Osteocyte (in vitro differentiated cells): ENCODE measurements around the gene MAOB. TPM values are rescaled to one million over a fixed set of nuclear protein-coding genes. Genes with fewer than 3 reads are reported as not detected.

Source experiments
- DNase-seq: peaks from one replicate; pipeline ENCODE4 v3.0.0; 2021; ENCODE audit warnings: mixed read lengths; ENCODE audit not compliant: unreplicated experiment; ENCODE audit errors: extremely low spot score
- H3K27ac Mint-ChIP-seq: one replicate; pipeline ENCODE4 v1.8.0; 2021; ENCODE audit warnings: mild to moderate bottlenecking, mixed read lengths; ENCODE audit not compliant: unreplicated experiment
- H3K27me3 Mint-ChIP-seq: one replicate; pipeline ENCODE4 v1.8.0; 2021; ENCODE audit warnings: mixed read lengths; ENCODE audit not compliant: unreplicated experiment
- H3K36me3 Mint-ChIP-seq: one replicate; pipeline ENCODE4 v1.8.0; 2021; ENCODE audit warnings: mixed read lengths; ENCODE audit not compliant: unreplicated experiment
- H3K4me1 Mint-ChIP-seq: one replicate; pipeline ENCODE4 v1.8.0; 2021; ENCODE audit warnings: mixed read lengths; ENCODE audit not compliant: unreplicated experiment
- H3K4me3 Mint-ChIP-seq: one replicate; pipeline ENCODE4 v1.8.0; 2021; ENCODE audit warnings: mild to moderate bottlenecking, moderate library complexity, mixed read lengths; ENCODE audit not compliant: unreplicated experiment
- H3K9me3 Mint-ChIP-seq: one replicate; pipeline ENCODE4 v1.8.0; 2021; ENCODE audit warnings: mixed read lengths; ENCODE audit not compliant: unreplicated experiment
- CTCF ChIP-seq: fragments of 200-600 bp; sonication (generic); IDR thresholded peaks from 2 replicates; pipeline ENCODE4 v1.5.0; 2021; ENCODE audit warnings: antibody characterized with exemption, mild to moderate bottlenecking, moderate library complexity
- total RNA-seq: library from RNA; stranded (reverse); gene quantifications from 2 replicates; pipeline ENCODE4 v1.2.1, GENCODE V29; 2021

MAOB gene
- total RNA-seq, 1 donor from 2014 or later, result not detected

- no peaks in the 10 kb centered on the region for H3K9me3 Mint-ChIP-seq
- no peak overlapping the region for H3K4me3 Mint-ChIP-seq
- peaks cover 7% of the 10 kb centered on the region for H3K4me1 Mint-ChIP-seq
- H3K27ac Mint-ChIP-seq, result no peak overlapping the region
- H3K36me3 Mint-ChIP-seq, result no peaks in the 10 kb centered on the region
- no peak for DNase-seq
- no peak for TF ChIP-seq CTCF
- H3K27me3 Mint-ChIP-seq, result no peaks in the 10 kb centered on the region
Measured at GRCh38 chrX:43747476-43747875, 134.8 kb downstream of the MAOB start.

- Mint-ChIP-seq H3K27ac (no peak overlapping the region), H3K4me3 (no peak overlapping the region), H3K4me1 (peaks cover 17% of the 10 kb centered on the region), H3K36me3 (no peaks in the 10 kb centered on the region), H3K9me3 (no peaks in the 10 kb centered on the region), H3K27me3 (no peaks in the 10 kb centered on the region)
- no peak for DNase-seq
- TF ChIP-seq CTCF, result no peak
Measured at GRCh38 chrX:43745938-43746721, 136.1 kb downstream of the MAOB start.

- Mint-ChIP-seq H3K4me1 (peaks cover 18% of the 10 kb centered on the region), H3K4me3 (no peak overlapping the region), H3K27me3 (no peaks in the 10 kb centered on the region), H3K36me3 (no peaks in the 10 kb centered on the region), H3K9me3 (no peaks in the 10 kb centered on the region), H3K27ac (no peak overlapping the region)
- no peak for DNase-seq
- TF ChIP-seq CTCF, result no peak
Measured at GRCh38 chrX:43744284-43744683, 138.0 kb downstream of the MAOB start.

GRCh38 chrX:43743100-43743822 is 139.0 kb downstream of the MAOB start:
- no peak overlapping the region for H3K27ac Mint-ChIP-seq
- peaks cover 2% of the 10 kb centered on the region for H3K27me3 Mint-ChIP-seq
- TF ChIP-seq CTCF, result no peak
- H3K4me3 Mint-ChIP-seq, result no peak overlapping the region
- no peaks in the 10 kb centered on the region for H3K9me3 Mint-ChIP-seq
- H3K4me1 Mint-ChIP-seq, result peaks cover 18% of the 10 kb centered on the region
- no peaks in the 10 kb centered on the region for H3K36me3 Mint-ChIP-seq
- no peak for DNase-seq

GRCh38 chrX:43741843-43742573 is 140.2 kb downstream of the MAOB start:
- Mint-ChIP-seq H3K9me3 (no peaks in the 10 kb centered on the region), H3K27ac (no peak overlapping the region), H3K27me3 (peaks cover 2% of the 10 kb centered on the region), H3K4me3 (no peak overlapping the region), H3K36me3 (no peaks in the 10 kb centered on the region), H3K4me1 (peaks cover 18% of the 10 kb centered on the region)
- TF ChIP-seq CTCF, result no peak
- no peak for DNase-seq
